MCF 10A (cell line): ENCODE data around the gene SYNPO. TPM values are rescaled to one million over a fixed set of nuclear protein-coding genes. Genes with fewer than 3 reads are reported as not detected.
A peak's percentile ranks its signal among the peaks of the same experiment; 100 is the strongest.

Experiments
- BruUV-seq: library from RNA; stranded (reverse); fragments of 400-500 nt; replicated peaks from 2 replicates; lab custom pipeline; 2021; lab: Mats Ljungman, UMichigan
- CTCF ChIA-PET: fragments of 300-600 bp; sonication (Branson Sonifier 250); formaldehyde crosslinking; extraction: SDS; loops from one replicate; lab custom pipeline; 2021; ENCODE audit warnings: antibody characterized with exemption, inconsistent platforms; lab: Yijun Ruan, JAX
- POLR2A ChIA-PET: fragments of 300-600, 350-650 bp; sonication (Branson Sonifier 250); formaldehyde crosslinking; extraction: SDS; loops from one replicate; lab custom pipeline; 2020; ENCODE audit warnings: antibody characterized with exemption, inconsistent platforms; lab: Yijun Ruan, JAX
- DNase-seq: peaks from one replicate; pipeline ENCODE4 v3.0.0-alpha.2; 2018; ENCODE audit not compliant: unreplicated experiment
- H3K27ac Mint-ChIP-seq: one replicate; pipeline ENCODE4 v1.8.0; 2022; ENCODE audit warnings: mild to moderate bottlenecking, low read depth, mixed read lengths; ENCODE audit not compliant: unreplicated experiment
- H3K27me3 Mint-ChIP-seq: one replicate; pipeline ENCODE4 v1.8.0; 2022; ENCODE audit warnings: mixed read lengths; ENCODE audit not compliant: insufficient read depth, unreplicated experiment
- H3K36me3 Mint-ChIP-seq: one replicate; pipeline ENCODE4 v1.8.0; 2022; ENCODE audit warnings: mild to moderate bottlenecking, moderate library complexity, mixed read lengths; ENCODE audit not compliant: insufficient read depth, unreplicated experiment
- H3K4me1 Mint-ChIP-seq: one replicate; pipeline ENCODE4 v1.8.0; 2022; ENCODE audit warnings: mixed read lengths; ENCODE audit not compliant: insufficient read depth, unreplicated experiment
- H3K4me3 Mint-ChIP-seq: one replicate; pipeline ENCODE4 v1.8.0; 2022; ENCODE audit warnings: mild to moderate bottlenecking, moderate library complexity, mixed read lengths; ENCODE audit not compliant: unreplicated experiment
- H3K9me3 Mint-ChIP-seq: one replicate; pipeline ENCODE4 v1.8.0; 2022; ENCODE audit warnings: mixed read lengths; ENCODE audit not compliant: unreplicated experiment
- CTCF ChIP-seq: fragments of 200-600 bp; IDR thresholded peaks from one replicate; pipeline ENCODE4 v1.8.0; 2022; ENCODE audit warnings: antibody characterized with exemption, mild to moderate bottlenecking; ENCODE audit not compliant: unreplicated experiment
- intact Hi-C: fragments of 100-400 bp; cut with micrococcal nuclease; formaldehyde crosslinking; loops from 2 replicates; pipeline ENCODE4 v1.14.1; 2022
- total RNA-seq: library from RNA; stranded (reverse); gene quantifications from 2 replicates; pipeline ENCODE4 v1.2.3, GENCODE V29; 2022

The SYNPO gene
- total RNA-seq, 1 experiment from 2014 or later = 6.3 TPM

- peaks cover under 1% of the 10 kb centered on the region for H3K36me3 Mint-ChIP-seq
Measured at GRCh38 chr5:150675069-150675468, 34.6 kb downstream of the SYNPO start.

GRCh38 chr5:150676578-150676977, 36.1 kb downstream of the SYNPO start:
- peaks cover 14% of the 10 kb centered on the region for H3K4me1 Mint-ChIP-seq
- POLR2A ChIA-PET = no interaction called here
- H3K36me3 Mint-ChIP-seq = peaks cover 7% of the 10 kb centered on the region
- TF ChIP-seq CTCF = no peak
- no TSS peak for BruUV-seq
- H3K9me3 Mint-ChIP-seq = no peaks in the 10 kb centered on the region
- H3K27ac Mint-ChIP-seq = no peak overlapping the region
- CTCF ChIA-PET = no interaction called here
- H3K4me3 Mint-ChIP-seq = no peak overlapping the region
- DNase-seq = no peak
- no peaks in the 10 kb centered on the region for H3K27me3 Mint-ChIP-seq
- intact Hi-C loops = no loop called here

More at GRCh38 chr5:150675069-150675468, 34.6 kb downstream of the SYNPO start:
- DNase-seq = no peak
- POLR2A ChIA-PET = interaction anchor here (0.8 kb wide), 1 partner anchor 17 kb away, joined by 4 read pairs; no protein-coding TSS in a partner anchor
- no peak for TF ChIP-seq CTCF
- no TSS peak for BruUV-seq
- H3K9me3 Mint-ChIP-seq = no peaks in the 10 kb centered on the region
- H3K4me1 Mint-ChIP-seq = peaks cover 14% of the 10 kb centered on the region
- H3K4me3 Mint-ChIP-seq = no peak overlapping the region
- no peaks in the 10 kb centered on the region for H3K27me3 Mint-ChIP-seq
- no peak overlapping the region for H3K27ac Mint-ChIP-seq
- intact Hi-C loops = no loop called here
- CTCF ChIA-PET = interaction anchor here (0.7 to 1.0 kb wide), 5 partner anchors 17 to 171 kb away, joined by 3 to 4 read pairs (median 3); partner anchors contain the start of gene IRGM

- DNase-seq = no peak
- H3K36me3 Mint-ChIP-seq = peaks cover 64% of the 10 kb centered on the region
- ChIA-PET CTCF (interaction anchor here (0.5 to 2.1 kb wide), 5 partner anchors 10 to 144 kb away, joined by 3 to 12 read pairs (median 3); no protein-coding TSS in a partner anchor), POLR2A (interaction anchor here (1.4 kb wide), 1 partner anchor 13 kb away, joined by 5 read pairs; the partner anchor contains the start of gene RBM22)
- no peak overlapping the region for H3K4me3 Mint-ChIP-seq
- no peak for TF ChIP-seq CTCF
- H3K27me3 Mint-ChIP-seq = no peaks in the 10 kb centered on the region
- peak overlapping the region; percentile 36 for H3K27ac Mint-ChIP-seq
- intact Hi-C loops = no loop called here
- H3K9me3 Mint-ChIP-seq = no peaks in the 10 kb centered on the region
- no peaks in the 10 kb centered on the region for H3K4me1 Mint-ChIP-seq
- BruUV-seq = no TSS peak
Measured at GRCh38 chr5:150689120-150689519, 48.7 kb downstream of the SYNPO start.

GRCh38 chr5:150690760-150691159, 50.3 kb downstream of the SYNPO start:
- ChIA-PET POLR2A (interaction anchor here (0.6 to 1.3 kb wide), 2 partner anchors 10 to 60 kb away, joined by 3 to 10 read pairs; partner anchors contain the start of gene RBM22), CTCF (interaction anchor here (0.6 to 2.0 kb wide), 5 partner anchors 10 to 550 kb away, joined by 3 to 12 read pairs (median 4); partner anchors contain the start of gene RBM22)
- Mint-ChIP-seq H3K27me3 (no peaks in the 10 kb centered on the region), H3K27ac (no peak overlapping the region), H3K4me3 (no peak overlapping the region), H3K36me3 (peaks cover 80% of the 10 kb centered on the region), H3K9me3 (no peaks in the 10 kb centered on the region), H3K4me1 (no peaks in the 10 kb centered on the region)
- no peak for DNase-seq
- TSS peak; percentile 20 for BruUV-seq
- no peak for TF ChIP-seq CTCF
- intact Hi-C loops = no loop called here
